NCI-H2196 treated with DMSO at 0.1 percent for 48 hours (cell line): ENCODE results near the gene CEP57.
"Not testable (repeated sequence)": the region's sequence is repeated elsewhere in the genome, so short reads cannot be mapped to it uniquely, and the experiment has no call there.

ENCODE experiments used
- DNase-seq: peaks from one replicate; lab custom pipeline; 2025; ENCODE audit not compliant: unreplicated experiment; lab: John Stamatoyannopoulos, UW

Gene CEP57

GRCh38 chr11:95796501-95796900 lies 6.2 kb downstream of the CEP57 start:
- no peak for DNase-seq

GRCh38 chr11:95799546-95799945 lies 9.2 kb downstream of the CEP57 start:
- no peak for DNase-seq

GRCh38 chr11:95800438-95800837 lies 10.1 kb downstream of the CEP57 start:
- no peak for DNase-seq

- no peak for DNase-seq
Measured at GRCh38 chr11:95802806-95803205, 12.5 kb downstream of the CEP57 start.

- DNase-seq: no peak
Measured at GRCh38 chr11:95803973-95804372, 13.7 kb downstream of the CEP57 start.

GRCh38 chr11:95805869-95806268 lies 15.6 kb downstream of the CEP57 start:
- no peak for DNase-seq

- DNase-seq: not testable (repeated sequence)
Measured at GRCh38 chr11:95806464-95806863, 16.2 kb downstream of the CEP57 start.

- not testable (repeated sequence) for DNase-seq
Measured at GRCh38 chr11:95811052-95811451, 20.8 kb downstream of the CEP57 start.

GRCh38 chr11:95816037-95816436 lies 25.7 kb downstream of the CEP57 start:
- DNase-seq: no peak

- no peak for DNase-seq
Measured at GRCh38 chr11:95821640-95822039, 31.3 kb downstream of the CEP57 start.

- no peak for DNase-seq
Measured at GRCh38 chr11:95827696-95828095, 37.4 kb downstream of the CEP57 start.

GRCh38 chr11:95829580-95830259 lies 39.4 kb downstream of the CEP57 start:
- DNase-seq: no peak

- DNase-seq: no peak
Measured at GRCh38 chr11:95831198-95831883, 41.0 kb downstream of the CEP57 start.

- DNase-seq: no peak
Measured at GRCh38 chr11:95832763-95833162, 42.5 kb downstream of the CEP57 start.

- DNase-seq: no peak
Measured at GRCh38 chr11:95833378-95833777, 43.1 kb downstream of the CEP57 start.

GRCh38 chr11:95835351-95835750 lies 45.1 kb downstream of the CEP57 start:
- no peak for DNase-seq

GRCh38 chr11:95835768-95836488 lies 45.6 kb downstream of the CEP57 start:
- peak; percentile 78 for DNase-seq

- no peak for DNase-seq
Measured at GRCh38 chr11:95845167-95845566, 54.9 kb downstream of the CEP57 start.

- no peak for DNase-seq
Measured at GRCh38 chr11:95849087-95849825, 59.0 kb downstream of the CEP57 start.

GRCh38 chr11:95850137-95850536 lies 59.8 kb downstream of the CEP57 start:
- no peak for DNase-seq

GRCh38 chr11:95853138-95853537 lies 62.8 kb downstream of the CEP57 start:
- no peak for DNase-seq
